ENCODE results near the gene ABCA7. TPM values are rescaled to one million over a fixed set of nuclear protein-coding genes. Genes with fewer than 3 reads are reported as not detected.

Gene ABCA7
- total and polyA plus RNA-seq, 2 donors: 23.4 to 315 TPM

- Histone ChIP-seq H3K9me3 (ENCODE audit: control insufficient read depth in 2 of 2, insufficient read depth in 1 of 2, low read length in 1 of 2) (no peaks in the 10 kb centered on the region), H3K4me3 (ENCODE audit: low read length in 2 of 2) (no peak overlapping the region), H3K27ac (ENCODE audit: low read depth in 1 of 2, low read length in 1 of 2) (no peak overlapping the region), H3K4me1 (ENCODE audit: control insufficient read depth in 2 of 2, insufficient read depth in 2 of 2, low read length in 2 of 2) (peaks cover 4 to 27% of the 10 kb centered on the region in 2 donors), H3K27me3 (ENCODE audit: control insufficient read depth in 2 of 2, insufficient read depth in 1 of 2, low read length in 1 of 2) (no peaks in the 10 kb centered on the region), H3K36me3 (ENCODE audit: control insufficient read depth in 2 of 2, insufficient read depth in 2 of 2, low read length in 1 of 2) (peaks cover 48 to 77% of the 10 kb centered on the region in 2 donors)
- WGBS: 97% methylated on average over 49 of the region's 49 CpGs
- DNase-seq (ENCODE audit: low read depth in 6 of 9, low spot score in 9 of 9): no peak
These were observed 25.5 kb upstream of the ABCA7 start for GRCh38 chr19:1014161-1015060.

GRCh38 chr19:1015061-1015781 is 24.7 kb upstream of the ABCA7 start:
- Histone ChIP-seq H3K4me3 (ENCODE audit: low read length in 2 of 2) (no peak overlapping the region), H3K4me1 (ENCODE audit: control insufficient read depth in 2 of 2, insufficient read depth in 2 of 2, low read length in 2 of 2) (peaks cover 9 to 35% of the 10 kb centered on the region in 2 donors), H3K9me3 (ENCODE audit: control insufficient read depth in 2 of 2, insufficient read depth in 1 of 2, low read length in 1 of 2) (no peaks in the 10 kb centered on the region), H3K27me3 (ENCODE audit: control insufficient read depth in 2 of 2, insufficient read depth in 1 of 2, low read length in 1 of 2) (no peaks in the 10 kb centered on the region), H3K27ac (ENCODE audit: low read depth in 1 of 2, low read length in 1 of 2) (no peak overlapping the region), H3K36me3 (ENCODE audit: control insufficient read depth in 2 of 2, insufficient read depth in 2 of 2, low read length in 1 of 2) (peaks cover 45 to 69% of the 10 kb centered on the region in 2 donors)
- no peak for DNase-seq (ENCODE audit: low read depth in 6 of 9, low spot score in 9 of 9)
- WGBS: 97% methylated on average over 29 of the region's 29 CpGs

DNA sequence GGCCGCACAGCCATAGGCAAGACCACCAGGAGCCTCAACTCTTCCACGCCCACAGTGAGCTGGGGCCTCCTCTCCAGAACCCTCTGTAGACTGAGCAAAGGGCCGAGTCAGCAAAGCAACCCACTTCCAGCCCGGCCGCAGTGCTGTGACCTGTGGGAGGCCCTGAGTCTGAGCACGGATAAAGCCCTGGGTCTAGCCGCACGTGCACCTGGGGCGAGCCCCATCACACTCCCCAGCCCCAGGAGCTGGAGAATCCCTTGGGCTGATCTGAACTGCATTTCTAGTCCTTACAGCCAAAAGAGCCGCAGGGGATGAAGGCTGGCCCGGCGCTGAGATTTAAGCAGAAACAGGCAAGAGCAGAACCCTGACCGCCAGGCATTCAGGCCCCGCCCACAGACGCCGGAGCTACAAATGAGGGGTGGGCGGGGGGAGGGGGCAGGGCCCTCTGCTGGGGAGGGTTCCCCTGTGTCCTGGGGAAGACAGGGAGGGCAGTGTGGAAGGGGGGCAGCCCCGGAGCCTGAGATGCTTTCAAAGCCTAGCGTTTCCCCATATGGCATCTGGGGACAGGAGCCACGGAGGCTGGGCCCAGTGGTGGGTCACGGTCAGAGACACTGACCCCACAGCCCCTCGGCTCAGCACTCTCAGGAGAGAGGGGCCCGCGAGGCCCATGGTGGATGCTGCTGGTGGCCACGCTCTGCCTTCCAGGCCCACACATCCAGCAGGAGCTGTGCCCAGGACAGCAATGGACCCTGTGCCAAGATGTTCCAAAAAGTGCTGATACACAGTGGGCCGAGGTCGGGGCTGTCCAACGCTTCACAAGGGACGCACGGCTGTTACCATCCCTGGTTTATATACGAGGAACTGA is 23.9 kb upstream of the ABCA7 start:
- no peak for DNase-seq (ENCODE audit: low read depth in 6 of 9, low spot score in 9 of 9)
- Histone ChIP-seq H3K36me3 (ENCODE audit: control insufficient read depth in 2 of 2, insufficient read depth in 2 of 2, low read length in 1 of 2) (peaks cover 44 to 61% of the 10 kb centered on the region in 2 donors), H3K9me3 (ENCODE audit: control insufficient read depth in 2 of 2, insufficient read depth in 1 of 2, low read length in 1 of 2) (no peaks in the 10 kb centered on the region), H3K4me1 (ENCODE audit: control insufficient read depth in 2 of 2, insufficient read depth in 2 of 2, low read length in 2 of 2) (peaks cover 9 to 35% of the 10 kb centered on the region in 2 donors), H3K4me3 (ENCODE audit: low read length in 2 of 2) (no peak overlapping the region), H3K27ac (ENCODE audit: low read depth in 1 of 2, low read length in 1 of 2) (no peak overlapping the region), H3K27me3 (ENCODE audit: control insufficient read depth in 2 of 2, insufficient read depth in 1 of 2, low read length in 1 of 2) (no peaks in the 10 kb centered on the region)
- 86% methylated on average over 31 of the region's 31 CpGs for WGBS

DNA sequence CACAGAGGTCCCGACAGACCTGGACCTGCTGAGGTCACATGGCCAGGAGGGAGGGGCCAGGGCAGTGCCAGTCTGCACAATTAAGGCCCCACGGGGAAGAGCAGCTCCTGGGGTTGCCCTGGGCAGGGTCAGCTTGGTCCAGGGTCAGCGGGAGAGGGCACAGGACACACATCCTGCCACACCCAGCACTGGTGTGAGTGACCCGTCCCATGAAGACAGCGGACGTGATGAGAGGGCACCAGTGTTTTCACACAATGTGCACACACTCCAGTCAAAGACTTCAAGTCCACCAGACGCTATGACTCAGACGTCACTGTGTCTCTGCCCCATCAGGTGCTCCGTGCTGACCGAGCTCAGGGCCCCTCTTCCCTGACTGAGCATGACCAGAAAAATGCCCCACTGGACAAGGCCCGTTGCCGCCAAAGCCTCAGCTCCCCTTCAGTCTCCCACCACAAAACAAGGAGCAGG is 23.2 kb upstream of the ABCA7 start:
- no peak overlapping the region for H3K4me3 ChIP-seq (ENCODE audit: low read length in 2 of 2)

DNA sequence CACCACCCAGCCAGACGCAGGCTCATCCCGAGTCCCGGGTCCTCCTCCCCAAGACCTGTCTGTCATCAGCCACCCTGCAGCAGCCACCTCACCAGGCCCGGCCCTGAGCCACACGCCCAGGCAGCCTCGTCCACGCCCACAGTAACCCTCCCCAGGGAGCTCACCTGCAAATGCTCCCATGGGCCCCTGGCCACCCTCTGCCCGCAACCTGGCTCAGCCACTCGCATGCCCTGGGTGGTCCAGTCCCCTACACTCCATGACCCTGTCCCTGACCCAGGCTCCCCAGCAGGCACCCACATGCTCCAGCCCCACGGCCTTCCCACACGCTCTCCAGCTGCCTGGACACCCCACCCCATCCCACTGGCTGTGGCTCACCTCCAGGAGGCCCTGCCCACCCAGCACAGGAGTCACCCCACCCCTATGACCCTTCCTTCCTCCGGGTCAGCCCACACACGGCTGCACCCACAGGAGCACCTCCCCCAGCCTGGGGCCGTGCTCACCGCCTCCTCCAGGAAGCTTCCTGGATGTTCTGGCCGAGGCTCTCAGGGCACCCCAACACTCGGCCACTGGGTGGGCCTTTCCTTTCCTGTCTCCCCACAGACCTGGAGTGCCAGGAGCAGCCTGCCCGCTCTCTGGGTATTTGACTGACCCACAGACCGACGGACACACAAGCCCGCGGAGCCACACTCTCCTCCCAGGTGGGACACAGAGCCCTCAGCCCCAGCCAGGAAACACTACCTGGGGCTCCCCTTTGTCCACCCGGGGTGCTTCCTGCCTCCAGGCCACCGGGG is 22.6 kb upstream of the ABCA7 start:
- Histone ChIP-seq H3K4me1 (ENCODE audit: control insufficient read depth in 2 of 2, insufficient read depth in 2 of 2, low read length in 2 of 2) (peaks cover 9 to 47% of the 10 kb centered on the region in 2 donors), H3K4me3 (ENCODE audit: low read length in 2 of 2) (no peak overlapping the region), H3K36me3 (ENCODE audit: control insufficient read depth in 2 of 2, insufficient read depth in 2 of 2, low read length in 1 of 2) (peaks cover 39 to 48% of the 10 kb centered on the region in 2 donors), H3K27ac (ENCODE audit: low read depth in 1 of 2, low read length in 1 of 2) (no peak overlapping the region), H3K9me3 (ENCODE audit: control insufficient read depth in 2 of 2, insufficient read depth in 1 of 2, low read length in 1 of 2) (no peaks in the 10 kb centered on the region), H3K27me3 (ENCODE audit: control insufficient read depth in 2 of 2, insufficient read depth in 1 of 2, low read length in 1 of 2) (no peaks in the 10 kb centered on the region)
- DNase-seq (ENCODE audit: low read depth in 6 of 9, low spot score in 9 of 9): no peak
- WGBS: 95% methylated on average over 24 of the region's 24 CpGs

More for the DNA sequence above, 23.2 kb upstream of the ABCA7 start:
- peak overlapping the region in 1 of 2 donors; percentile 21 for H3K27ac ChIP-seq (ENCODE audit: low read depth in 1 of 2, low read length in 1 of 2)
- peaks cover 44 to 54% of the 10 kb centered on the region in 2 donors for H3K36me3 ChIP-seq (ENCODE audit: control insufficient read depth in 2 of 2, insufficient read depth in 2 of 2, low read length in 1 of 2)
- H3K9me3 ChIP-seq (ENCODE audit: control insufficient read depth in 2 of 2, insufficient read depth in 1 of 2, low read length in 1 of 2): no peaks in the 10 kb centered on the region
- WGBS: 87% methylated on average over 12 of the region's 12 CpGs
- peaks cover 9 to 41% of the 10 kb centered on the region in 2 donors for H3K4me1 ChIP-seq (ENCODE audit: control insufficient read depth in 2 of 2, insufficient read depth in 2 of 2, low read length in 2 of 2)
- H3K27me3 ChIP-seq (ENCODE audit: control insufficient read depth in 2 of 2, insufficient read depth in 1 of 2, low read length in 1 of 2): no peaks in the 10 kb centered on the region
- DNase-seq (ENCODE audit: low read depth in 6 of 9, low spot score in 9 of 9): no peak

DNA sequence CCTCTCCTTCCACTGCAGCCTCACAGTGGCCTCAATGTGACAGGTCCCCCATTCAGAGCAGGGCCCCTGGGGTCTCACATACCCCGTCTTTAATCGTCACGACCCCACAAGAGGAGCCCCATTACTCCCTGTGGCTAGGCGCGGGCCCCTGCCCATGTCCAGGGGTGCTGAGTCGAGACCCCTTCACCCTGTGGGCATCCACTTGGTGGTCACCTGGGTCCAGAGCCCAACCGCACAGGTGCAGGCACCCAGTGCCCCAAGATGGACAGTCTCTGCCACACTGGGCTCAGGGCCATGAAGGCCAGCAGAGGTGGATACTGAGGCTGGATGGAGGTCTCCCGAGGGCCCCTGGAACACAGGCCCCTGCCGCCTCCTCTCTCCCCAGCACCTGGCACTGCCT is 22.0 kb upstream of the ABCA7 start:
- peaks cover 9 to 47% of the 10 kb centered on the region in 2 donors for H3K4me1 ChIP-seq (ENCODE audit: control insufficient read depth in 2 of 2, insufficient read depth in 2 of 2, low read length in 2 of 2)
- H3K4me3 ChIP-seq (ENCODE audit: low read length in 2 of 2): no peak overlapping the region
- no peaks in the 10 kb centered on the region for H3K9me3 ChIP-seq (ENCODE audit: control insufficient read depth in 2 of 2, insufficient read depth in 1 of 2, low read length in 1 of 2)
- no peak for DNase-seq (ENCODE audit: low read depth in 6 of 9, low spot score in 9 of 9)
- no peak overlapping the region for H3K27ac ChIP-seq (ENCODE audit: low read depth in 1 of 2, low read length in 1 of 2)
- no peaks in the 10 kb centered on the region for H3K27me3 ChIP-seq (ENCODE audit: control insufficient read depth in 2 of 2, insufficient read depth in 1 of 2, low read length in 1 of 2)
- 93% methylated on average over 9 of the region's 9 CpGs for WGBS
- H3K36me3 ChIP-seq (ENCODE audit: control insufficient read depth in 2 of 2, insufficient read depth in 2 of 2, low read length in 1 of 2): peaks cover 35 to 42% of the 10 kb centered on the region in 2 donors

GRCh38 chr19:1018393-1018792 is 21.5 kb upstream of the ABCA7 start:
- no peak for DNase-seq (ENCODE audit: low read depth in 6 of 9, low spot score in 9 of 9)
- 84% methylated on average over 5 of the region's 5 CpGs for WGBS
- H3K27ac ChIP-seq (ENCODE audit: low read depth in 1 of 2, low read length in 1 of 2): no peak overlapping the region
- no peaks in the 10 kb centered on the region for H3K9me3 ChIP-seq (ENCODE audit: control insufficient read depth in 2 of 2, insufficient read depth in 1 of 2, low read length in 1 of 2)
- no peak overlapping the region for H3K4me3 ChIP-seq (ENCODE audit: low read length in 2 of 2)
- peaks cover 30 to 37% of the 10 kb centered on the region in 2 donors for H3K36me3 ChIP-seq (ENCODE audit: control insufficient read depth in 2 of 2, insufficient read depth in 2 of 2, low read length in 1 of 2)
- H3K4me1 ChIP-seq (ENCODE audit: control insufficient read depth in 2 of 2, insufficient read depth in 2 of 2, low read length in 2 of 2): peaks cover 9 to 47% of the 10 kb centered on the region in 2 donors
- H3K27me3 ChIP-seq (ENCODE audit: control insufficient read depth in 2 of 2, insufficient read depth in 1 of 2, low read length in 1 of 2): no peaks in the 10 kb centered on the region

- no peaks in the 10 kb centered on the region for H3K9me3 ChIP-seq (ENCODE audit: control insufficient read depth in 2 of 2, insufficient read depth in 1 of 2, low read length in 1 of 2)
- no peak for DNase-seq (ENCODE audit: low read depth in 6 of 9, low spot score in 9 of 9)
- H3K4me3 ChIP-seq (ENCODE audit: low read length in 2 of 2): peak overlapping the region; percentile 86 to 87
- 86% methylated on average over 17 of the region's 17 CpGs for WGBS
- peaks cover 23 to 30% of the 10 kb centered on the region in 2 donors for H3K36me3 ChIP-seq (ENCODE audit: control insufficient read depth in 2 of 2, insufficient read depth in 2 of 2, low read length in 1 of 2)
- no peaks in the 10 kb centered on the region for H3K27me3 ChIP-seq (ENCODE audit: control insufficient read depth in 2 of 2, insufficient read depth in 1 of 2, low read length in 1 of 2)
- H3K4me1 ChIP-seq (ENCODE audit: control insufficient read depth in 2 of 2, insufficient read depth in 2 of 2, low read length in 2 of 2): peaks cover 9 to 47% of the 10 kb centered on the region in 2 donors
- H3K27ac ChIP-seq (ENCODE audit: low read depth in 1 of 2, low read length in 1 of 2): no peak overlapping the region
These were observed 20.8 kb upstream of the ABCA7 start for GRCh38 chr19:1018932-1019615.
